G401.6 (cell line): ENCODE results near the gene FAF1.

Experiments used
- FAIRE-seq: peaks from 2 replicates; lab custom pipeline; 2012; peaks lifted over from hg19 to GRCh38; lab: Jason Lieb, UNC

The FAF1 gene

DNA sequence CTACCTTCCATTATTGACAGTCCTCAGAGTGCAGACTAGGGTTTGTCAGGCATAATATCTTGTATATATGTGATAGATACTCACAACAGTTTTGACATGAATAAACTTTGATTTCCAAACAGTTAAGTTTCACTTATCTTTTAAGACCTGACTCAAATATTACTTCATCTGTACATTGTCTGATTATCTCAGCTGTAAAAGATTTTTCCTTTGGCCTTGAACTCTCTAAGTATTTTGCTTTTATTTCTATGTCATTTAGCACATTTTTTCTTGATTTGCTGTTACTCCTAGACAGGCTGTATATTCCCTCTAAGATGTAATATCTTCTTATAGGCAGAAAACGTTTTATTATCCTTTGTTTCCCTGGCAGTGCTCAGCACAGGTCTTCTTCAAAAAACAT, 471.2 kb downstream of the FAF1 start:
- no peak for FAIRE-seq

DNA sequence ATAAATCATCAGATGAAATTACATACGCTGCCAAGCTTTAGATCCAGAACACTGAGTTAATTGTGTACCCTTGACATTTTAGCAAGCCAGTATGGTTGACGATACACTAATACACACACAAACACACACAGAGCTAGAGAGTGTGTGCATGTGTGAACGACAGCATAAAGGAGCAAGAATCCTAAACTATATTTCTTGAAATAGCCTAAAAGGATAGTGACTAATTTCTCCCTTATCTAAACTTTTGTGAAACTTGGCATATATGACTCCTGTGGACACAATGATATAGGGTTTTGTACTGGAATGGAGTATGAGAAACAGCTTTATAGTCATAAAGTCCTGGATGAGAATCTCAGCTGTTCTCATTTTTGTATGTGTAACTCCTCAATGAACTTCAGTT, 471.7 kb downstream of the FAF1 start:
- FAIRE-seq, result no peak

DNA sequence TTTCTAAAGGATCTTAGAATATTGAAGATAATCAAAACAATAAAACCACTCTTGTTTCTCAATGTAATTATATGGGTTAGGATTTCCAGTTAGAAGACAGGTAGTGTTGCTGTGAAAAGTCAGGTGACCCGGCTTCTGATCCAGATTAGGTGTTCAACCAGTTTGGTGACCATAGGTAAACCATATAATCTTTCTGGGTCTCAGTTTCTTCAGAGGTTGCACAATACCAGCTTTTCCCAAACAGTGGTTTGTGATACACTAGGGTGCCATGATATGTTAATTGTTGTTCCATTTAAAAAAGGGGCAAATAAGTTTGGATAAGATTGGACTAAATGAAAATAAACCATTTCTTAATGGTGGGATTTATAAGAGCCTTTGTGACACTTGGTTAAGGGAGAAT, 472.3 kb downstream of the FAF1 start:
- FAIRE-seq, result no peak

DNA sequence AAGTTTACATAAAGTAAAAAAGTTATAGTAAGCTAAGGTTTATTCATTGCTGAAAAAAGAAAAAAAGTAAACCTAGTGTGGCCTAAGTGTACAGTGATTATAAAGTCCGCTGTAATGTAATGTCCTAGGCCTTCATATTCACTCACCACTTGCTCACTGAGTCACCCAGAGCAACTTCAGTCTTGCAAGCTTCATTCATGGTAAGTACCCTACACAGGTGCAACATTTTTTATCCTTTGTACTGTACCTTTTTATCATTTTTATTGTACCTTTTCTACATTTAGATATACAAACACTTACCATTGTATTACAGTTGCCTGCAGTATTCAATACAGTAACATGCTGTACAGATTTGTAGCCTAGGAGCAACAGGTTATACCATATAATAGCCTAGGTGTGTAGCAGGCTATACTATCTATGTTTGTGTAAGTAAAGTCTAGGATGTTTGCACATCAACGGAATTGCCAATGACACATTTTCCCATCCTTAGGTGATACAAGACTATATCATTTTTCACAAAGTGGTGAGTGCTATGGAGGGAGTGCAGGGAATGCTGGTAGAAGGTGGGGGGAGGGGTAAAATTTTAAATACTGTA, 478.8 kb downstream of the FAF1 start:
- FAIRE-seq, result no peak

DNA sequence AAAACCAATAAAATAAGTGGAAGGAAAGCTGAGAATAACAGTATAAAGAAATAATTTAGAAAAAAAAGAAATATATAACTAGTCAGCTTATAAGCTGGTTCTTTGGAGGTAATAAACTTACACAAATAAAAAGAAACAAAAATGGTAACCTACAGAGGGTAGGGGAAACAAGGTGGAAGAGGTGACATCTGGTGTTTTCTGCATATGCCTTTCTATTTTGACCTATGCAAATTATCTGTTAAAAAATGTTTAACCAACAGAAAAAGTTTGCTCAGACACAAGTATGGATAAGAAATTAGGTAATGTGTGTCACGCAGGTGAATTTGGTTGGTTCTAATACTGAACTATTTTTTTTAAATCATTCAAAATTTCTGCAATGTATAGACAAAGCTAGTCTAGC, 483.3 kb downstream of the FAF1 start:
- no peak for FAIRE-seq

DNA sequence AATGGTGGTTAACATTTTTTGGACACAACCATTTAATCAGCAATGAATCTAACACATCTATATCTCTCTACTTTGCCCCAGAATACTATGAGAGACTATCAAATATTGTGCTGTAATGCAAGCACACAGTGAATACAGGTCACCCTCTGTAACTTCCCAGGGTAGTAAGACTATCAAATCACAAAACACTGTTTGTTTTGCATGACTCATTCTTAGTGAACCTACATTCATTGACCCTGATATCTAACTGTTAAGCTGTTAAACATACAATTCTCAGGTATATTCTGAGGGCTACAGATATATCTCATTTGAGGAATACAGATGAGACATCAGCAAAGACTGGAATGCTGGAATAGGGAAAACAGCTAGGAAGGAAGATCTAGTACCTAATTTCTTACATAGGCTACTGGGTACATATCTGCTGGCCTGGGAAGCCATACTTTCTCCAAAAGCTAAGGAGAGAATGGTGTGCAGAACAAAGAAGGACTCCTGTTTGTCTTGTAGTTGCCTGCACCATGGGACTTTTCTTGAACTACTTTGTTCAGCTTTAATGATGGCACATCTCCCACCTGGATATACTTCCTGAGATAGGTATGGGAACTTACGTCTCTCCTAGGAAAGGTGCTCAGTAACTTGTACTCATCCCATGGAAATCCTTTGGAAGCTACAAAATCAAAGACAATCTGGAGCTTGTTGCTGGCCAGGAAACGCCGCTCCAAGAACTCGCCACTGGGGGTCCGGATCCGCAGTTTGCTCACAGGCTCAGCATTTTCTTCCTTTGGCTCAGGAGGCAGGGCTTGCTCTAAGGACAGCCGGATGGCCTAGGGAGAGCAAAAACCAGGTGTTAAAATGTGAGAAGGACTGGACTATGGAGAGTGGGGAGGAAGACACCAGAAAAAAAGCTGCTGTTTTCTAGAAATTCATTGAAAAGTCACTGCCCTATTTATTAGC, 484.9 kb downstream of the FAF1 start:
- FAIRE-seq, result no peak

DNA sequence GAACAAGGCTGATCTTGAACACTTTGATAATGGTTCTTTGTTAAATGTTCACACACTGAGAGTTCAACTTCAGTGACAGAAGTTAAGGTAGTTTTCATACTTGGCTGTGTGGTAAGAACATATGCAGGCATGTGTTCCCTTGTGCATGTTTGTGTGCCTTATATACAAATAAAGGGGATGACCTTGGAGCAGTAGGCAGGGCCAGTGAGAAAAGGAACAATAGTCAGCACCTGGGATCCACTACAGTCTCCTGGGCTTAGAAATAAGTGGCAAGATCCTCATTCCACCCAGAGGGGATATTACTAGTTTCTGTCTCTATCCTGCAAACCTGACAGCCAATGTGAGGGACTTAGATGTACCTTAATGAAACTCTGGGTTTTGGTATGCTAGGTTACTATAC, 486.6 kb downstream of the FAF1 start:
- no peak for FAIRE-seq

DNA sequence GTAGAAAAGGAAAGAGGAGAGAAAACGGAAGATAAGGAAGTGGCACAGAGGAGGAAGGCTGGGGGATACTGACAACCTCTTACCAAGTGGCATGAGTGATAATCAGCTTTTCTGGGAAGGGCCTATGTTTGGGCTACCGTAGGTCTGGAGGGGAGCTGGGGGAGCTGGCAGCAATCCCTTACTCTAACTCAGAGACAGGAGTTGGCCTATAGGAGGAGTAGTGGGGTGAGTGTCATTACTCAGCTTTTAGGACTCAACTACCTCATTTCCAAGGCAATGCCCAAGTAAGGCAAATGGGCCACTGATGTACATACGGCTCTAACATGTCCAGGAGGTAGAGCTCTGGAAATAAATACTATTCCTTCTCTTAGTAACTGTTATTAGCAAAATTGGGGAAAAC, 488.1 kb downstream of the FAF1 start:
- no peak for FAIRE-seq

DNA sequence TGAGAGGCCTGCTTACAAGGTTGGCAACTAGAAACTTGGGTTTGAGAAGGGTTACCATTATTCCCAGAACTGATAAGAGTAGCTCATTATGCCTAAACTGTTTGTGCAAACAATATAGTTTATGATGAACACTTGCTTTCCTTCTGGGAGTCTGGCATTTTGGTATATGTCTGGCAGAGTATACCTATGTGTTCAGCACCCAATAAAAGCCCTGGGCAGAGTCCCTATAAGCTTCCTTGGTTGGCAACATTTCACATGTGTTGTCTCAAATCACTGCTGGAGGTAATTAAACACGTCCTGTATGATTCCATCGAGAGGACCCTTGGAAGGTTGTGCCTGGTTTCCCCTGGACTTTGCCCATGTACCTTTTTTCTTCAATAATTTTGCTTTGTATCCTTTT, 497.1 kb downstream of the FAF1 start:
- FAIRE-seq, result no peak

DNA sequence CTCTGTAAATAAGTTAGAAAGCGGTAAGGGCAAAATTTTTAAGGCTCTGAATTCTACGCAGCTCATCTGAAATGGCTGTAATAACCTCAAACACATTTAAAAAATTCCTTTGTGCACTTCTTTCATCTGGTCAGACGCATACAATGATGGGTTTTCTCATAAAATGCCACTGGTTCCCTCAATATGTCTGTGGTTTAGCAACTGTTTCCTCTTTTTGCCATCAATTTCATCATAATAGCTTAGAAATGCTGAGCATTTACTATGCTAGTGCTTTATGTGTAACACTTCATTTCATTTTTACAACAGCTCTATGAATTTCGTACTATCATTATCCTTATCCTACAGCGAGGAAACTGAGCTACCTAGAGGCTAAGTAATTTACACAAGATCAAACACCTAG, 501.6 kb downstream of the FAF1 start:
- FAIRE-seq, result no peak

DNA sequence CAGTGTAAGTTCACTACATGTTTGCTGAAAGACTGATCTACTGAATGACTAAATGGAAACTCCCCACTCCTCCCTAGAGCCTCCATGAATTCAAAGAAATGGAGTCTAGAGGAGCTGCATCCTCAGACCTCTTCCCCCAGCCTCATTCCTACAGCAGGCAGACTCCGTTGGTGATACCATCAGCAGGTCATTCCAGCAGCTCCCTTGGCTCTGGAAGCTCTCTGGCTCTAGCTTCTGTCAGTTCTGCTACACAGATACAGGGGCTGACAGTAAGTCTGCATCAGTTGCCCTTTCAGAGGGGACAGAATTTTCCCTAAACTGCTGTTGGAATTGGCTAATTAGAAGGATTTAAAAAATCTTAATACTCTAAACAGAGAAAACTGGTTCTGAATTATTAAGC, 505.2 kb downstream of the FAF1 start:
- FAIRE-seq, result no peak

DNA sequence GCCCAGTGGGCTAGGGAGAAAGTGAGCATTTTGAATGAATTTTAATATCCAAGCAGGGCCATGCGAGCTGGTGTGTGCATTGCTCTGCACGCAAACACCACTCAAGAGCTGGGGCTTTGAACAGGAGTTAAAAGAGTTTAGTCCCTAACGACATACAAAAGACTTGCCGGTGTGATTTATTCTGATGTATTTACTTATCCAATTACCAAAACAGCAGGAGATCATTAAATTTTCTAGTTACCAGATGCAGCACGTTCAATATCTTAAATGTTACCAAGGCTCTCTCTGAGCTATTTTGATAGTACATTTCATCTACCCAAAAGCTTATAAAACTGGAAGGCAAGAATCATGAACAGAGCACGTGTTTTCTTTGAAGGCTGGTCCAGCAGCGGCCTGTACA, 506.8 kb downstream of the FAF1 start:
- FAIRE-seq, result no peak

DNA sequence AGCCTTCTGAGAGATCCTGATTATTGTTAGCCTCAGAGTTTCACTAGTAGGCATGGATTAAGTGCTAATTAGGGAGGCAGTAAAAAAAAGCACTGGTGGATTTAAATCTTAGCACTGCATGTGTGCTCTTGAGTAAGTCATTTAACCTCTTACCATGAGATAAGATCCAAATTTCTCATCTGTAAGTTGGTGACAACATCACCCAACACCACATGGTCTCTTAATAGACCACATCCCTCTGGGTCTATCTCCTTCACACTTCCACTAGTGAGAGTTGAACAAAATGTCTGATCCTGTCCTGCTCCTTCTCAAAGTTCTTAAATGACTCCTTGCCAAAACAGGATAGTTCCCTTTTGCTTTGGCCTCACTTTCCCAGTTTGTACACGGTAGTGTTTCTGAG, 507.4 kb downstream of the FAF1 start:
- FAIRE-seq, result no peak

DNA sequence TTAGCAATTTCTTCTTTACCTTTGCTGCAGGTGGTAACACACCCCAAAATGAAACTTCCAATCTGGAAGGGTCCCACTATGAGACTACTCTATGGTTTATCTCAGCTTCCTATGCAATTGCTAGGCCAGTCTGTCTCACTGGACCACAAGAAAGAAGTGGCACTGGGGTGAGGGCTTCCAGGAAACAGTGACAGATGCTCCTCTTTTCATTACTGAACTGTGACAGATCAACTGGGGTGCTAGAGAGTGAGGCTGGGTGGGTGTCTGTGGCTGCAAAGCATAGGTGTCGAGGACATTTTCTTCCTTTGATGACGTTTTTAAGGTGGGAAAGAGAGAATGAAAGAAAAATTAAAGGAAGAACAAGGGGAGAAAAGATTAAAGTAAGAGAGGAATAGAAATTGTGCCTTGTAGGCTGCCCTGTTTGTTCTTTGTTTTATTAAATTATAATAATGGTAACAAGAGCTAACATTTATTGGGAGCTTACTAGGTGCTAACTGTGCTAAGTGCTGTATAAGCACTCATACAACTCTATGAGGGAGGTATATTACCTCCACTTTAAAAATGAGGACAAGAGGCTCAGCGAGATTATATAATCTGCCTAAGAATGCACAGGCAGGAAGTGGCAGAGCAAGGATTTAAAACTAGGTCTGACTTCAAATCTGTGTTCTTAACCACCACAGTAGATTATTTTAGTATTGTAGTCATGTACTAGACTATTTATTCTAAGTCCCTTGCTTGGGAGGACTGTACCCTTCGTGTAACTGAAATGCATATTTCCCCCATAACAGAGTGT, 509.0 kb downstream of the FAF1 start:
- no peak for FAIRE-seq

DNA sequence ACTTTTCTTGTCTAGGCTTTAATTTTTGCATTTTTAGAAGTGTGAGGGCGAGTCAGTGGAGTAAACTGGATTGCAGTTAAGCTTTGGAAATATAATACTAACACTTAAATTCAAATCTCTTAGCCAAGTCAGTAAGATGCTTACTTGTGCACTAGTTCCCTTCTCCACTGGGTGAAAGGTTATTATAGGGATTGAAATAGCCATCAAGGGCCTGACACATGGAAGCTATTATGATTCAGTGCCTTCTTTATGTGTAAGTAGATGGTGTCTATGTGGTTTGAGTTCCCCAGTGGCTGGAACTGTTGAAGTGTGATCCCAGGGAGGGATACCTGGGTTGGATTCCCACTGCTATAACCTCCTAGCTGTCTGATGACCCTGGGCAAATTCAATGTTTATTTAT, 512.1 kb downstream of the FAF1 start:
- FAIRE-seq, result no peak

DNA sequence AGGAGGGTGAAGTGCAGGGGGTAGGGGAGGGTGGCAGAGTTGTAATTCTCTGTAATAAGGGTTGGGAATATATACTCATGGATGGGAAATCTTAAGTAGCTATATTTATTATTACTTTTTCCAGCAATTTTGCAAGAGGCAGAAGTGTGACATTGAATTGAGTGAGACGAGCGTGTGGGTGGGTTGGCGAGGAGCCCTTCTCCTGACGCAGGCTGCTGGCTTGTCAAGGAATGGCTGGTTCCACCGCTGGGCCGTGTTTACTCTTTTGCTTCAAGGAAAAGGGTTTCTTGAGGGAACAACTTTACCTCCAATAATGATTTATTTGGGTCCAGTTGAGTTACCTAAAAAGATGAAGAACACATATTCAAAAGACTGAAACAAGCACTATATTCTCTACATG, 518.9 kb downstream of the FAF1 start:
- FAIRE-seq, result no peak

DNA sequence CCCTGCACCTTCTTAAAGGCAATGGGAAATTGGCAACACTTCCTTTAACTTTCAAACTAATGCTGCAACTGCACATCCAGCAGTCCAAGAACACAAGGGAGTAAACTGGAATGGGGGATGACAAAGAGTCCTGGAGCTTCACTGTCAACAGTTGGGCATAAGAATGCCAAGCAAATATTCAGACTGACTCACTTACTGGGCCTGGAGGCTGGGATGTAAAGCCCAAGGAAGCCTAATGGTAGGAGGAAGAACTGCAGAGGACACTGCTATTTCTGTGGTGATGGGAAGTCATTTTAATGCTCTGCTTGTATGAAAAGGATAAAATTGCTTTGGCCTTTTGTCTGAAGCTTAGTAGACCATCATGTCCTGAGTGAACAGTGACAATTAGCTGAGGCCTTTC, 521.1 kb downstream of the FAF1 start:
- FAIRE-seq, result no peak

DNA sequence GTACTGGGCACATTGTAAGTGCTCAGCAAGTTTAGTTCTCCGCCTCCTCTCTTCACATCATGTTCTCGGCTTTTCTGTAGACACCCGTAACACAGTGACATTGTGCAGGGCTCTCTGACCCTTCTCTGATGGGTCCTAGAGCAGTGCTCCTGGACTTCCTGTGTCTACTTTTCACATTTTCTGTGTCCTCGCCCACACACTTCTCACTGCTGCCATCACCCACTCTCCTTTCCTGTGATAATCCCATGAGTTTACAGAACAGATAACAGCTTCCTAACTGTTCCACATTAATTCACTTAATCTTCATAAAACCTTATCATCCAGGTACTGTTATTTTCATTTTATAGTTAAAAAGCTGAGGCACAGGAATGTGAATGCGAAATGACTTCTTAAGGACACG, 523.6 kb downstream of the FAF1 start:
- FAIRE-seq, result no peak

DNA sequence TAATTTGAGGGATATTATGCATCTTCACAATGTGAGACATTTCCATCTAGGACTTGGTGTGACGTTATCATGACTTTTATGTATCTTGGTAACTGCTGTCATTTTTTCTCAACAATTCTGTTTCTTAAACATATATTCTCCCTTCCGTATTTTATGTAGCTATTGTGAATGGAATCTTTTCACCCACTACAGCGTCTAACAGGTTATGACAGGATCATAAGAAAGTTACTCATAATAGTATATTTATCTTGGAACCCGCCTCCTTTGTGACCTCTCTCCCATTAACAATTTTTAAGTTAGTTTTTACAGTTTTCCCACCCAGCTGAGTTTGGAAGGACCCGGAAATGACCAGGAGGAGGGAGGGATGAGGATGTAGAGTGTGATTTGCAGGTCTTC, 530.1 kb downstream of the FAF1 start:
- no peak for FAIRE-seq

DNA sequence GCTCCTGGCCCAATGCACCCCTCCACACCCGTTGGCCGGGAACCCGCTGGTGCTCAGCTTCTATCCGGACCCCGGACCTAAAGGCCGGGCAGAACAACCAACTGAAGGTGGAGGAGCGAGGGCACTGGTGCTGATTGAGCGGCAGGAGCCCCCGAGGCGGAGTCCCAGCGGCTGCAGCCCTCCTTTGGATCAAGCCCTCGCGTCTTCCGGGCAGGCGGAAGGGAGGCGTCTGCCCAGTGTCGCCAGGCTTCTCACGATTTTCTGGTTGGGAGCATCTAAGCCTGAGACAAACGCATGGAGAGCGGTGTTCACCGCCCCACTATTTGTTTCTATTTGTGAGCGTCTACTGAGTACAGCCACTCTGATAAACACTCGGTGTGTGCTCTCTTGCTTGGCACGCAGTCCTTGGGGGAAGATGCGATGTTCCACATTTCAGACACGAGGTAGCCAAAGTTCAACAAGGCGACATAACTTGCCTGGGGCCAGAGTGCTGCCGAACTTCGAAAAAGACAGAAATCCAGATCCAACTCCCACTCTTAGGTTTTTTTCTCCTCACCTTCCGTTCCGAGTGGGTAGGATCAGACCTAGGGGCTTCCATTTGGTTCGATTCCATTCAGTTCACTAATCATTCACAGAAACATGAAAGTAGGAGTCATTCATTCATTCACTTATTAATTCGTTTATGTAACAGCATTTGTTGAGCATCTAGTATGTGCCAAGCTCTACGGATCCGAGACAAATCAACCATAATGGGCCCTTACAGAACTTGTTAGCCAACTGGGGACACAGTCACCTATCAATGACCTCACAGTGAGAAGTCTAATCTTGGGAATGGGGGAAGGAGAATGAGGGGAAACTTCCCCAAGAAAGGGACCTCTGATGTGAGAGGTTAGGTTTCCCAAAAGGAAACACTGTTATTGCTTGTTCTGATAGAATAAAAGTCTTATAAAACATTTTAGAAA, 532.0 kb downstream of the FAF1 start:
- no peak for FAIRE-seq

DNA sequence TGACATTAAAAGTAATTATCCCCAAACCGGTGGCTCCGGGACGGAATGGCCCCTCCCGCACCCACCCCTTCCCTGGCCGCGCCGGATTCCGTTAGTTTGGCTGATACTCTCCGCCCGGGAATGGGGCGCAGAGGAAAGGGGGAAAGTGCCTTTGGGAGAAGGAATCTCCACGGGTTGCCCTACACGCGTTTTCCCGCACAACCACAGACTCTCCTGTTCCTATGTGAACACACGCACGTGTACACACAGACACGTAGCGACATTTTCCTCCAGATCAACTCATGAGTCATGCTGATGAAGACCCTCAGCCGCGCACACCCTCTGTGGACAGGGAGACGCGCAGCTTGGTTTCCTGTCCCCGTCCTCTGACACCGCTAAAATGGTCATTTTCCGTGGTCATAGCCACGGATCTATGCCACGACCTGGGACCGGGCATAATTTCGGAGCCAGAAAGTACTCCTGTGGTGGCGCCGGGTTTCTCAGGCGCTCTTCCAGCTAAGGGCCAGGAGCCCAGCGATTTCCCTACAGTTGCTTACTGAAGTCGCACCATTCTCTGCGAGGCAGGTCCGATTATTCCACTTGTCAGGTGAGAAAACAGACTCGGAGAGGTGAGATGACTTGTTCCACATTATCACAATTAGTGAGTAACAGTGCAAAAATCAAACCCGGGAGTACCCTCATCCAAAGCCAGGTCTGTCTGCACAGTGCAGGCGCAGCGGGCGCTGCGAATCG, 532.8 kb downstream of the FAF1 start:
- FAIRE-seq, result no peak
